Esophagus squamous epithelium (tissue), 5 donors: ENCODE results near the gene SIN3A. TPM values are rescaled to one million over a fixed set of nuclear protein-coding genes. Genes with fewer than 3 reads are reported as not detected.
"Not testable (repeated sequence)": the region's sequence is repeated elsewhere in the genome, so short reads cannot be mapped to it uniquely, and the experiment has no call there.

Experiments
- DNase-seq: peaks from one replicate; lab custom pipeline; 2025; lab: John Stamatoyannopoulos, UW
- H3K27ac ChIP-seq, 4 donors: fragments of 200-600 bp; sonication (generic); one replicate each; pipeline ENCODE4 v1.5.1; 2016 to 2019; ENCODE audit warnings: mild to moderate bottlenecking in 1 of 4
- H3K27me3 ChIP-seq, 4 donors: fragments of 200-600 bp; sonication (generic); 1 replicate in 3 of 4; 2 replicates in 1 of 4; pipeline versions ENCODE4 v1.5.1 to v1.6.0; 2017 to 2021; ENCODE audit warnings: antibody characterized with exemption in 1 of 4
- H3K36me3 ChIP-seq, 3 donors: fragments of 200-600 bp; sonication (generic); one replicate each; pipeline ENCODE4 v1.5.1; 2016 to 2019
- H3K4me1 ChIP-seq, 3 donors: fragments of 200-600 bp; sonication (generic); one replicate each; pipeline ENCODE4 v1.5.1; 2017 to 2019
- H3K4me3 ChIP-seq, 4 donors: fragments of 200-600 bp; sonication (generic); 1 replicate in 3 of 4; 2 replicates in 1 of 4; pipeline ENCODE4 v1.5.1; 2016 to 2019; ENCODE audit warnings: mild to moderate bottlenecking in 2 of 4, moderate library complexity in 1 of 4
- H3K9me3 ChIP-seq, 3 donors: fragments of 200-600 bp; sonication (generic); one replicate each; pipeline ENCODE4 v1.5.1; 2016 to 2019
- POLR2A ChIP-seq, 4 donors: fragments of 450-650 bp; IDR thresholded peaks; one replicate each; pipeline ENCODE4 v1.6.1; 2017; ENCODE audit warnings: antibody characterized with exemption in 4 of 4, mild to moderate bottlenecking in 4 of 4, moderate library complexity in 3 of 4
- WGBS, 2 donors: methylation state at CpG; one replicate each; pipeline ENCODE4 v1.1.5; 2018; 5-methylcytosine and 5-hydroxymethylcytosine counted together
- intact Hi-C: fragments of 100-400 bp; cut with DNase I; formaldehyde crosslinking; loops from one replicate; pipeline ENCODE4 v1.15.0; 2022
- total RNA-seq, 4 donors: library from RNA; depleted of rRNA; stranded (reverse); fragments of >200 nt; gene quantifications; one replicate each; pipeline ENCODE4 v1.1.0, GENCODE V29; 2016
- TF ChIP-seq, protein P1 (sequence below), 6 experiments: fragments of 450-650 bp in 4 of 6; fragments of 200-600 bp in 2 of 6; sonication (generic) in 2 of 6; IDR thresholded peaks; one replicate each; pipeline ENCODE4 v1.5.1; 2016 to 2019; ENCODE audit warnings: antibody characterized with exemption in 6 of 6, mild to moderate bottlenecking in 4 of 6, moderate library complexity in 4 of 6
- donor health status: DM: yes; HTN: yes; CAD: no.

The SIN3A gene
- total RNA-seq, 4 donors from 2014 or later, result 22.3 to 49.8 (median 26.0) TPM

- Histone ChIP-seq H3K4me3 (no peak overlapping the region), H3K9me3 (no peaks in the 10 kb centered on the region), H3K36me3 (peaks cover 16 to 99% (median 49%) of the 10 kb centered on the region in 3 donors), H3K4me1 (no peaks in the 10 kb centered on the region), H3K27me3 (no peaks in the 10 kb centered on the region), H3K27ac (no peak overlapping the region)
- intact Hi-C loops, result no loop called here
- DNase-seq, result no peak
- no peak for TF ChIP-seq POLR2A (IDR thresholded peaks at IDR 0.05)
- TF ChIP-seq, protein P1, sequence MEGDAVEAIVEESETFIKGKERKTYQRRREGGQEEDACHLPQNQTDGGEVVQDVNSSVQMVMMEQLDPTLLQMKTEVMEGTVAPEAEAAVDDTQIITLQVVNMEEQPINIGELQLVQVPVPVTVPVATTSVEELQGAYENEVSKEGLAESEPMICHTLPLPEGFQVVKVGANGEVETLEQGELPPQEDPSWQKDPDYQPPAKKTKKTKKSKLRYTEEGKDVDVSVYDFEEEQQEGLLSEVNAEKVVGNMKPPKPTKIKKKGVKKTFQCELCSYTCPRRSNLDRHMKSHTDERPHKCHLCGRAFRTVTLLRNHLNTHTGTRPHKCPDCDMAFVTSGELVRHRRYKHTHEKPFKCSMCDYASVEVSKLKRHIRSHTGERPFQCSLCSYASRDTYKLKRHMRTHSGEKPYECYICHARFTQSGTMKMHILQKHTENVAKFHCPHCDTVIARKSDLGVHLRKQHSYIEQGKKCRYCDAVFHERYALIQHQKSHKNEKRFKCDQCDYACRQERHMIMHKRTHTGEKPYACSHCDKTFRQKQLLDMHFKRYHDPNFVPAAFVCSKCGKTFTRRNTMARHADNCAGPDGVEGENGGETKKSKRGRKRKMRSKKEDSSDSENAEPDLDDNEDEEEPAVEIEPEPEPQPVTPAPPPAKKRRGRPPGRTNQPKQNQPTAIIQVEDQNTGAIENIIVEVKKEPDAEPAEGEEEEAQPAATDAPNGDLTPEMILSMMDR (IDR thresholded peaks at IDR 0.05), result no peak
- WGBS, 2 donors, result 80 to 89% methylated on average over 6 of the region's 6 CpGs
These were observed 41.3 kb downstream of the SIN3A start for GRCh38 chr15:75410196-75410595.

DNA sequence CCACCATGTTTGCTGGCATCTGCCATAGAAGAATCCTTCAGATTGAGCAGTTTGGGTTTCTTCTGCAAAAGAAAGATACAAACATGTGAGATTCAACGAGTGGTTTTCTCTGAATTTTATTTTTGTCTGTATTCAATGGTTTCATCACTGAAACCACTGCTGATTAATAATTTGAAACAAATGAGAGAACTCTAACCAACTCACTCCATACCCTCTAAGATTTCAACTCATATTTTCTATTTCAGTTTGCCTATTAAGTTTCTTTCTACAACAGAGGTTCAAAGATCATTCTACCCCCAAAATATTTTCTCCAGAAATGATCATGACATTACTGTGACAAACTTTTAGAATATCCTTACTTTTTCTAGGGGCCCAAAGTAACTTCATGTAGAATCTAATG, 44.4 kb downstream of the SIN3A start:
- no peak overlapping the region for H3K4me3 ChIP-seq

DNA sequence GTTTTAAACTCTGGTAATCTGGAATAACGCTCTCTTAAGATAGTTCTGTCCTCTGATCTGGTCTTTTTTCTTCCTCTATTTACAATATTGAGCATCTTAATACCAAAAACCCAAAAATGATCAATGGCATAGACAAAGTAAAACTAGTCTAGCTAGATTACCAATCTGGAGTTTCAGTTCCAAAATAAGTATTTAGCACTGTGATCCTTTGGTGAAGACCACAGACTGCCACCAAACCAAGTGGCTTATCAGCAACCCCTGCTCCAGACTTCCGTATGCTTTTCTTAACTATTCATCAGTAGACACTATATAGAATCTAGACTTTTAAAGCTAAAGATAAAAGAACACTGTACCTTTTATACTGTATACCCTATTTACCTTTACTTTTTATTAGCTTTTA, 47.6 kb downstream of the SIN3A start:
- Histone ChIP-seq H3K9me3 (no peaks in the 10 kb centered on the region), H3K27ac (no peak overlapping the region), H3K36me3 (peaks cover 8 to 100% (median 57%) of the 10 kb centered on the region in 3 donors), H3K4me3 (no peak overlapping the region), H3K27me3 (no peaks in the 10 kb centered on the region), H3K4me1 (no peaks in the 10 kb centered on the region)
- DNase-seq, result no peak
- WGBS, 2 donors, result 87% methylated on average over 2 of the region's 2 CpGs
- TF ChIP-seq POLR2A (IDR thresholded peaks at IDR 0.05), result no peak
- TF ChIP-seq, protein P1 (IDR thresholded peaks at IDR 0.05), result no peak
- intact Hi-C loops, result no loop called here

More for the DNA sequence above, 44.4 kb downstream of the SIN3A start:
- peaks cover 16 to 100% (median 47%) of the 10 kb centered on the region in 3 donors for H3K36me3 ChIP-seq
- H3K4me1 ChIP-seq, result no peaks in the 10 kb centered on the region
- 67 to 75% methylated on average over 1 of the region's 1 CpG for WGBS, 2 donors
- no peak overlapping the region for H3K27ac ChIP-seq
- no peaks in the 10 kb centered on the region for H3K9me3 ChIP-seq
- TF ChIP-seq, protein P1 (IDR thresholded peaks at IDR 0.05), result no peak
- TF ChIP-seq POLR2A (IDR thresholded peaks at IDR 0.05), result no peak
- intact Hi-C loops, result no loop called here
- no peak for DNase-seq
- H3K27me3 ChIP-seq, result no peaks in the 10 kb centered on the region

DNA sequence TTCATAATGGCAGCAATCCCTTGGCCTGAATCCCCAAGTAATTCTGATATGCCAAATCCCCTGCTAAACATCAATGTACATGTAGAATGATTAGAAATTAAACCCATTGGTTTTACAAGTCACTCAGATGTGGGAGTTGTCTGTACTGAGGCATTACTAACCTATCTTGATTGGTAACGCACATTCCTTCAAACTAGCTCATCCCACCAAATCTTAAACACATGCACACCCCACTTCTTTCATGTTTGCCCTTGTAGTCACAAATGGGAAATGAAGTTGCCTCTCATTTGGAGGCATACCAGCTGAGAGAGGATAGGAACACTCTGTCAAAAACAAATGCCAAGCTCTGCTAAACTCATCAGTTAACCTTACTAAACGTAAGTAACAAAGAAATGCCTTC, 54.0 kb downstream of the SIN3A start:
- intact Hi-C loops, result no loop called here

GRCh38 chr15:75389791-75390382, 61.6 kb downstream of the SIN3A start:
- intact Hi-C loops, result no loop called here
- TF ChIP-seq, protein P1 (IDR thresholded peaks at IDR 0.05), result no peak
- no peak for TF ChIP-seq POLR2A (IDR thresholded peaks at IDR 0.05)
- no peaks in the 10 kb centered on the region for H3K9me3 ChIP-seq
- no peaks in the 10 kb centered on the region for H3K4me1 ChIP-seq
- H3K4me3 ChIP-seq, result no peak overlapping the region
- 42 to 71% methylated on average over 1 of the region's 1 CpG for WGBS, 2 donors
- H3K27me3 ChIP-seq, result no peaks in the 10 kb centered on the region
- peaks cover 31 to 100% (median 47%) of the 10 kb centered on the region in 3 donors for H3K36me3 ChIP-seq
- no peak for DNase-seq
- H3K27ac ChIP-seq, result no peak overlapping the region

More for the DNA sequence above, 54.0 kb downstream of the SIN3A start:
- no peak overlapping the region for H3K4me3 ChIP-seq
- no peak overlapping the region for H3K27ac ChIP-seq
- H3K9me3 ChIP-seq, result no peaks in the 10 kb centered on the region
- H3K36me3 ChIP-seq, result peaks cover 0 to 100% (median 56%) of the 10 kb centered on the region in 3 donors
- WGBS, 2 donors, result 86 to 94% methylated on average over 2 of the region's 2 CpGs
- TF ChIP-seq, protein P1 (IDR thresholded peaks at IDR 0.05), result no peak
- no peak for DNase-seq
- H3K4me1 ChIP-seq, result no peaks in the 10 kb centered on the region
- no peaks in the 10 kb centered on the region for H3K27me3 ChIP-seq

DNA sequence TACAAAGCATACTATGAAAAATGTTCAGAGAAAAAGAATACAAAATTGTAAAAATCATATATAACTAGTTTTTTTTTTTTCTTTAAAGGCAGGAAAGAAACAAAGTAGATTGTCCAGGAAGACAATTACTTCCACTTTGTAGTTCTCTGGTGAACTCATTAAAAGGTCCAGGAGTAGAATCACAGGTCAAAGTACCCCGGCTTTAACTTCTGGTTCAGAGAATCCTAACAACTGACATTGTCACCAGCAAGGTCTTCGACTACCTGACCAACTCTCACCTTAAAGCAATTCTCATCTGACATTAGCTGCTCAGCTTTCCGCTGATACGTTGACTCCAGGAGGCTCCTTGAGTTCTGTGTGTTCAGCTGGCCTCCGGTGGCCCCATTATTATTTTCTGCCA, 67.5 kb downstream of the SIN3A start:
- intact Hi-C loops, H3K4me1 ChIP-seq, H3K27ac ChIP-seq, H3K9me3 ChIP-seq, H3K4me3 ChIP-seq, H3K27me3 ChIP-seq, DNase-seq: not testable (repeated sequence)
- WGBS, 2 donors, result 75 to 91% methylated on average over 3 to 5 of the region's 5 CpGs
- peaks cover 20 to 100% (median 56%) of the 10 kb centered on the region in 3 donors for H3K36me3 ChIP-seq
